ENCODE measurements around the gene LMO1. TPM values are rescaled to one million over a fixed set of nuclear protein-coding genes. Genes with fewer than 3 reads are reported as not detected.

The LMO1 gene
- total and polyA plus RNA-seq, 10 of the 15 experiments (the other 5 are each of a cell fraction or from before 2014, with no cell fraction given), result not detected

GRCh38 chr11:8277691-8278090 is 14.0 kb upstream of the LMO1 start:
- Histone ChIP-seq H3K27me3 (replicated peaks in 1 of 2; ENCODE audit: control insufficient read depth in 2 of 2, insufficient read depth in 2 of 2, low read length in 1 of 2) (no peaks in the 10 kb centered on the region; a peak in 1 of 4 replicates), H2AFZ (ENCODE audit: control insufficient read depth, low read depth, low read length) (no peak overlapping the region), H3K4me2 (ENCODE audit: control insufficient read depth, insufficient read depth) (no peak overlapping the region), H3K9me3 (replicated peaks; ENCODE audit: control insufficient read depth, insufficient read depth, low read length) (no peaks in the 10 kb centered on the region), H4K20me1 (ENCODE audit: control insufficient read depth, insufficient read depth) (no peaks in the 10 kb centered on the region), H3K27ac (ENCODE audit: control insufficient read depth, insufficient read depth) (no peak overlapping the region), H3K36me3 (ENCODE audit: control insufficient read depth in 2 of 2, insufficient read depth in 2 of 2, low read length in 1 of 2) (no peaks in the 10 kb centered on the region), H3K4me1 (ENCODE audit: control insufficient read depth, insufficient read depth, low read length) (no peaks in the 10 kb centered on the region), H3K9ac (ENCODE audit: control insufficient read depth, insufficient read depth, low read length) (no peak overlapping the region), H3K79me2 (ENCODE audit: control insufficient read depth, insufficient read depth, low read length) (no peaks in the 10 kb centered on the region), H3K4me3 (no peak overlapping the region)
- intact Hi-C loops (cut with micrococcal nuclease; ENCODE audit: unreplicated experiment), result no loop called here
- ChIA-PET POLR2A (no interaction called here), CTCF (interaction anchor here (1.0 to 2.1 kb wide), 3 partner anchors 14 to 85 kb away, joined by 3 to 11 read pairs (median 3); partner anchors contain the start of gene LMO1), RAD21 (ENCODE audit: unreplicated experiment) (no interaction called here), SMC1A (ENCODE audit: uncharacterized antibody, unreplicated experiment) (no interaction called here)
- no peak for FAIRE-seq
- BruUV-seq (replicated peaks), result no TSS peak
- 34% methylated on average over 7 of the region's 7 CpGs for WGBS (ENCODE audit: insufficient coverage, insufficient replicate concordance, low lambda C conversion rate, missing lambda C conversion rate)
- in situ Hi-C loops (cut with MboI), result no loop called here
- TF ChIP-seq SMAD1 (IDR thresholded peaks at IDR 0.05; ENCODE audit: low read depth, partially characterized antibody) (no peak), ATF7 (IDR thresholded peaks at IDR 0.05; ENCODE audit: low read depth) (no peak), HDAC6 (IDR thresholded peaks at IDR 0.05; ENCODE audit: unreplicated experiment) (no peak), BMI1 (IDR thresholded peaks at IDR 0.05; ENCODE audit: borderline replicate concordance) (no peak), ZNF217 (IDR thresholded peaks at IDR 0.05) (no peak), MAX (IDR thresholded peaks at IDR 0.05; ENCODE audit: low read depth, low read length) (no peak), BRCA1 (IDR thresholded peaks at IDR 0.05; ENCODE audit: low read depth, low read length) (no peak), ZBTB4 (CRISPR knock-in tag; IDR thresholded peaks at IDR 0.05) (no peak), MLLT1 (IDR thresholded peaks at IDR 0.05) (no peak), KLF5 (IDR thresholded peaks at IDR 0.05; ENCODE audit: partially characterized antibody) (no peak), RFX5 (IDR thresholded peaks at IDR 0.05; ENCODE audit: low read depth, low read length) (no peak), NKRF (conservative IDR thresholded peaks at IDR 0.05) (no peak), ESRRA (IDR thresholded peaks at IDR 0.05; ENCODE audit: low read length) (no peak), CBX3 (IDR thresholded peaks at IDR 0.05; ENCODE audit: borderline replicate concordance, low read depth) (no peak), ZBED1 (IDR thresholded peaks at IDR 0.05; ENCODE audit: borderline replicate concordance) (no peak), EGR1 (IDR thresholded peaks at IDR 0.05; ENCODE audit: borderline replicate concordance in 1 of 2, low read depth in 2 of 2, low read length in 2 of 2) (no peak), CHD4 (IDR thresholded peaks at IDR 0.05) (no peak)
- no peak for DNase-seq (ENCODE audit: low read depth, low spot score)
- ATAC-seq, result no peak

Measured in GM12878 (cell line).